HepG2 (cell line): ENCODE measurements around the gene ZNF280A. TPM values are rescaled to one million over a fixed set of nuclear protein-coding genes. Genes with fewer than 3 reads are reported as not detected.

ENCODE experiments used
- ATAC-seq: fragments of 200-7000 bp; cut with Tn5 transposase; 3 replicates; pipeline ENCODE4 v1.9.1; 2020; ENCODE audit warnings: mild to moderate bottlenecking, moderate library complexity
- BruUV-seq: library from RNA; stranded (reverse); fragments of 400-500 nt; replicated peaks from 2 replicates; lab custom pipeline; 2021; lab: Mats Ljungman, UMichigan
- CTCF ChIA-PET: fragments of 300-600 bp; formaldehyde crosslinking; extraction: SDS; loops from one replicate; lab custom pipeline; 2021; ENCODE audit warnings: low total read pairs, inconsistent platforms, low intra/inter-chr PET ratio; lab: Yijun Ruan, JAX
- POLR2A ChIA-PET: fragments of 350-600 bp; sonication (Branson Sonifier 250); formaldehyde crosslinking; loops from one replicate; lab custom pipeline; 2020; ENCODE audit warnings: antibody characterized with exemption, inconsistent platforms; lab: Yijun Ruan, JAX
- DNase-seq: peaks from one replicate; pipeline ENCODE4 v3.0.0-alpha.2; 2015; ENCODE audit warnings: low spot score
- FAIRE-seq: peaks from 3 replicates; lab custom pipeline; 2011; peaks lifted over from hg19 to GRCh38; lab: Jason Lieb, UNC
- H2AFZ ChIP-seq: one replicate; pipeline ENCODE4 v1.6.1; 2011; ENCODE audit warnings: low read length, inconsistent platforms
- H3K27ac ChIP-seq: fragments of 300-600 bp; 3 replicates; pipeline ENCODE4 v1.8.0; 2011; ENCODE audit warnings: mixed run types, mild to moderate bottlenecking, mixed read lengths, low read length, inconsistent platforms; ENCODE audit not compliant: insufficient read depth; ENCODE audit errors: extremely low read length
- H3K27me3 ChIP-seq, 2 experiments: fragments of 200-600 bp in 1 of 2; 2 replicates in 1 of 2; 3 replicates in 1 of 2; pipeline versions ENCODE4 v1.6.0 to v1.8.0; 2011; ENCODE audit warnings: low read length in 2 of 2, mild to moderate bottlenecking in 2 of 2, moderate library complexity in 2 of 2, inconsistent platforms in 1 of 2; ENCODE audit not compliant: insufficient read depth in 2 of 2, control insufficient read depth in 1 of 2
- H3K36me3 ChIP-seq, 2 experiments: fragments of 200-600 bp in 1 of 2; replicated peaks in 1 of 2; 2 replicates in 1 of 2; 3 replicates in 1 of 2; pipeline versions ENCODE4 v1.5.1 to v1.8.0; 2011; ENCODE audit warnings: low read length in 2 of 2, inconsistent platforms in 1 of 2; ENCODE audit not compliant: insufficient read depth in 2 of 2, control insufficient read depth in 1 of 2
- H3K4me1 ChIP-seq: 2 replicates; pipeline ENCODE4 v1.5.1; 2012; ENCODE audit warnings: low read length, inconsistent platforms; ENCODE audit not compliant: insufficient read depth
- H3K4me2 ChIP-seq: 2 replicates; pipeline ENCODE4 v1.6.0; 2011; ENCODE audit warnings: low read depth, low read length, inconsistent platforms
- H3K4me3 ChIP-seq, 3 experiments: fragments of 200-600 bp in 1 of 3; sonication (generic), shearing (Covaris generic) in 1 of 3; replicated peaks in 1 of 3; 2 replicates each; pipeline ENCODE4 v1.5.1; 2011 to 2016; ENCODE audit warnings: low read length in 3 of 3, inconsistent platforms in 2 of 3, low read depth in 2 of 3, mild to moderate bottlenecking in 2 of 3, control low read depth in 1 of 3, mixed read lengths in 1 of 3; ENCODE audit not compliant: insufficient read depth in 1 of 3
- H3K79me2 ChIP-seq: one replicate; pipeline ENCODE4 v1.6.1; 2011; ENCODE audit warnings: low read length, inconsistent platforms; ENCODE audit not compliant: insufficient read depth
- H3K9ac ChIP-seq: 2 replicates; pipeline ENCODE4 v1.6.0; 2011; ENCODE audit warnings: mild to moderate bottlenecking, low read depth, low read length, inconsistent platforms; ENCODE audit not compliant: insufficient read depth
- H3K9me3 ChIP-seq: 2 replicates; pipeline ENCODE4 v1.5.1; 2012; ENCODE audit warnings: mild to moderate bottlenecking, low read length
- H4K20me1 ChIP-seq: 2 replicates; pipeline ENCODE4 v1.6.0; 2011; ENCODE audit warnings: inconsistent platforms, mild to moderate bottlenecking, low read length, moderate library complexity; ENCODE audit not compliant: insufficient read depth
- MBD4 ChIP-seq: IDR thresholded peaks from 2 replicates; pipeline ENCODE4 v1.6.1; 2012; ENCODE audit warnings: low read length, inconsistent platforms, borderline replicate concordance
- NFE2 ChIP-seq: sonication (generic); formaldehyde crosslinking; IDR thresholded peaks from 2 replicates; pipeline ENCODE4 v1.4.0; 2020; ENCODE audit warnings: missing genetic modification reagents
- PLSCR1 ChIP-seq: sonication (generic); formaldehyde crosslinking; IDR thresholded peaks from 2 replicates; pipeline ENCODE4 v1.5.0; 2020; ENCODE audit warnings: missing genetic modification reagents, mild to moderate bottlenecking, borderline replicate concordance
- POLR2AphosphoS5 ChIP-seq: IDR thresholded peaks from 2 replicates; pipeline ENCODE4 v1.6.1; 2012; ENCODE audit warnings: low read depth, low read length
- ZBTB1 ChIP-seq: sonication (generic); formaldehyde crosslinking; IDR thresholded peaks from 2 replicates; pipeline ENCODE4 v1.4.0; 2020; ENCODE audit warnings: missing genetic modification reagents, borderline replicate concordance
- ZNF280B ChIP-seq: sonication (generic); formaldehyde crosslinking; IDR thresholded peaks from 2 replicates; pipeline ENCODE4 v1.5.0; 2020; ENCODE audit warnings: missing genetic modification reagents, mild to moderate bottlenecking, borderline replicate concordance
- ZNF44 ChIP-seq: sonication (generic); formaldehyde crosslinking; IDR thresholded peaks from 2 replicates; pipeline ENCODE4 v1.5.1; 2020; ENCODE audit warnings: mild to moderate bottlenecking, missing genetic modification reagents
- WGBS: methylation state at CpG from one replicate; pipeline ENCODE4 v1.1.6; 2017; ENCODE audit warnings: low lambda C conversion rate; 5-methylcytosine and 5-hydroxymethylcytosine counted together
- in situ Hi-C: cut with HindIII; loops from 2 replicates; pipeline ENCODE4 v1.10.0; 2017; ENCODE audit warnings: low pct_unique_long_range_greater_than_20kb; ENCODE audit not compliant: extremely low pct_ligation_motif_present
- intact Hi-C: fragments of 100-400 bp; cut with micrococcal nuclease; formaldehyde crosslinking; loops from one replicate; pipeline ENCODE4 v1.10.0; 2022; ENCODE audit not compliant: unreplicated experiment
- polyA plus RNA-seq, 8 experiments: library from polyadenylated mRNA; depleted of rRNA in 3 of 8; stranded (reverse) in 7 of 8; unstranded in 1 of 8; fragments of >200 nt; fragmentation: Illumina TruSeq in 4 of 8; extraction: Trizol in 4 of 8; gene quantifications; 2 replicates each; pipeline versions ENCODE4 v1.2.1 to v1.2.3, GENCODE V29; 2011 to 2016; ENCODE audit warnings: low read depth in 4 of 8, missing spikeins in 1 of 8, mixed read lengths in 1 of 8; ENCODE audit not compliant: insufficient read depth in 1 of 8
- total RNA-seq, 5 experiments: library from RNA; depleted of rRNA; stranded (reverse); fragments of >200 nt; fragmentation: Illumina TruSeq; extraction: Trizol; gene quantifications; 2 replicates each; pipeline ENCODE4 v1.2.3, GENCODE V29; 2016; ENCODE audit warnings: low read depth in 1 of 5

ZNF280A gene
- total and polyA plus RNA-seq, 2 of the 13 experiments (the other 11 are each of a cell fraction or from before 2014, with no cell fraction given): 1.4 to 2.9 TPM

GRCh38 chr22:22485524-22485923 is 34.5 kb downstream of the ZNF280A start:
- DNase-seq (no peak), FAIRE-seq (no peak), ATAC-seq (no peak)
- no TSS peak for BruUV-seq
- POLR2A ChIA-PET: no interaction called here
- no peaks in the 10 kb centered on the region for H4K20me1 ChIP-seq
- no peak overlapping the region for H3K27ac ChIP-seq
- CTCF ChIA-PET: no interaction called here
- no peaks in the 10 kb centered on the region for H3K79me2 ChIP-seq
- in situ Hi-C loops (no loop called here), intact Hi-C loops (no loop called here)
- H3K9ac ChIP-seq: no peak overlapping the region
- peaks cover 5 to 39% of the 10 kb centered on the region in 2 experiments; a peak in 4 of 5 replicates for H3K36me3 ChIP-seq
- 90% methylated on average over 3 of the region's 3 CpGs for WGBS
- no peaks in the 10 kb centered on the region for H3K27me3 ChIP-seq
- no peaks in the 10 kb centered on the region for H3K9me3 ChIP-seq
- TF ChIP-seq PLSCR1 (CRISPR knock-in tag) (no peak), ZNF280B (CRISPR knock-in tag) (no peak), POLR2AphosphoS5 (no peak), ZBTB1 (CRISPR knock-in tag) (no peak), MBD4 (no peak), ZNF44 (CRISPR knock-in tag) (no peak), NFE2 (CRISPR knock-in tag) (no peak)
- no peak overlapping the region for H3K4me3 ChIP-seq
- peaks cover 13% of the 10 kb centered on the region for H3K4me1 ChIP-seq
- H3K4me2 ChIP-seq: no peak overlapping the region
- no peak overlapping the region for H2AFZ ChIP-seq
